GM19035 (cell line): Measurements from ENCODE around the gene CARD19.
A peak's percentile ranks its signal among the peaks of the same experiment; 100 is the strongest.

ENCODE experiments used
- ATAC-seq: cut with Tn5 transposase; IDR thresholded peaks from one replicate; pipeline ENCODE4 v1.9.1; 2021; ENCODE audit not compliant: unreplicated experiment

CARD19 gene

DNA sequence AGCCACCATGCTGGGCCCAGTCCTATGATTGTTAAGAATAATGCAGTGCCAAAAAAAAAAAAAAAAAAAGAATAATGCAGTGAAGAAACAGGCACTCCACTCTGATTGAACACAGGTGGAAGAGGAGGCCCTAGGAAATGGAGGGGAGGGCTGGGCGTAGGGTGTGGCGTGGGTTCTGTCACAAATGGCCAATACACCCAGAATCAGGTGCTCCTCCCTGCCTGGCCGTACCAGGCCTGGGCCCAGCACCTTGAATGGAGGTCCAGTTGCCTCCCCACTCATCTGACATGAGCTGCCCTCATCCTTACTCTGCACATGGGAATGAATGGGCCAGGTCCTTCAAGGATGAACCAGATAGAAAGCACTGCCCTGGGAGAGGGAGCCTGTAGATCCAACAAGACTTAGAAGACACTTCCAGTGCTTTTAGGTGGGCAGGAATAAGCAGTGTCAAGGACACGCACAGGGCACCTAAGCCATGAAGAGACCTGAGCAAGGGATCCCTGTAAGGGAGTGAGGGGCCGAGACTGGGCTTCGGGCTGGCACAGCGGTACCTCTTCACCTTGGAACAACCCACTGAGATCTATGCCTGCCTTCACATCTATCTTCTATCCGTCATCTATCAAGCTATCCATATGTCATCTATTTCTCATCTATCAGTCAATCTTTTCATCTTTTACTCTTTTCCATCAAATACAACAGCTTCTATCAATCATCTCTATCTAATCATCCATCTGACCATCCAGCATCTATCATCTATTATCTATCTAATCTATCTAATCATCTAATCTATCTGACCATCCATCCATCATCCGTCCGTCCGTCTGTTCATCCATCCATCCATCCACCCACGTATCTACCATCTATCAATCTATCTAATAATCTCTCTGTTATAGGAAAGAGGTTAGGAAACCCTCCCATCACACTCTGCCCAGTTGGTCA, 22.2 kb downstream of the CARD19 start:
- ATAC-seq = no peak

DNA sequence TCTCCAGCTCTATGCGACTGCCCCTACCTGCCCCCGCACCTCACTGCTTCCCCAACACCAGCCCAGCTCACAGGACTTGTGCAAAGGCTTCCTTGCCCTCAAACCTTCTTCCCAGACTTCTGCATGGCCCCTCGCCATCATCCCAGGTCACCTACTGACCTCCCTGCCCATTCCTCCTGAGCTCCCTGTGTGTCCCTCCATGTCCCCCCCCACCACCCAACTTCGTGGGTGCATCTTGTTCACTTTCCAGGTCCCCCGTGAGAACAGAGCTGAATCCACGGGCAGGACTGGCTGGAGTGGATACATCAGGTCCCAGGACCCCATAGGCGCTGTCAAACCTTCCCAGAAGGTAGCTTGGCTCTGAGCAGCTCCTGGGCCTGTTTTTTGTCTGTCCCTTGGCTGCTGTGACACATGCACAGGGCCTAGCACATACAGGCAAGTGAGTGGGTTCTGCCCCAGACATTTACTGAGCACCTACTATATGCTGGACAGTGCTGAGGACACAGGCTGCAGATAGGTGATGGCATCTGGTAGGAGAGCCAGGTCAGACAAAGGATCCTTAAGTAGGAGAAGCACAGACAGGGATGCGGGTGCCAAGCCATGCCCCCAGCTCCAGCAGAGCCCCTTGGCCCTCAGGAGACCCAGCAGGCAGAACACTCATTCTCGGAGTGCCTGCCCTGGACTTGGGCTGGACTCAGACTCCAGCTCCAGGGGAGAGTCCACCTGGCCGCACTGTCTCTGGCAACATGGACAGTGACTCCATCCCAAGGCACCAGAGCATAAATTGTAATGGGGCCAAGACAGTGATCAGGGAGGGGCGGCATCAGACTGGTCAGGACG, 23.1 kb downstream of the CARD19 start:
- ATAC-seq = no peak

DNA sequence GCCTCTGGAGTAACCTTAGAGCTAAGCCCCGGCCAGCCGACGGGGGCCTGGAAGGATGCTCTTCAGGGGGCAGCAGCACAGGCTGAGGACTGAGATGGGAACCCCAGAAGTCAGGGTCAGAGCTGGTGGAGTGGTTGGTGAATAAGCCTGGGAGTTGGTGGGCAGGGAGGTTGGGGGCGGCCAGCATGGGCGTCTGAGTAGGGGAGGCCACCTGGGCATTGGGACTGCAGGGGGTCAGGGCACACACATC, 23.6 kb downstream of the CARD19 start:
- ATAC-seq = no peak

DNA sequence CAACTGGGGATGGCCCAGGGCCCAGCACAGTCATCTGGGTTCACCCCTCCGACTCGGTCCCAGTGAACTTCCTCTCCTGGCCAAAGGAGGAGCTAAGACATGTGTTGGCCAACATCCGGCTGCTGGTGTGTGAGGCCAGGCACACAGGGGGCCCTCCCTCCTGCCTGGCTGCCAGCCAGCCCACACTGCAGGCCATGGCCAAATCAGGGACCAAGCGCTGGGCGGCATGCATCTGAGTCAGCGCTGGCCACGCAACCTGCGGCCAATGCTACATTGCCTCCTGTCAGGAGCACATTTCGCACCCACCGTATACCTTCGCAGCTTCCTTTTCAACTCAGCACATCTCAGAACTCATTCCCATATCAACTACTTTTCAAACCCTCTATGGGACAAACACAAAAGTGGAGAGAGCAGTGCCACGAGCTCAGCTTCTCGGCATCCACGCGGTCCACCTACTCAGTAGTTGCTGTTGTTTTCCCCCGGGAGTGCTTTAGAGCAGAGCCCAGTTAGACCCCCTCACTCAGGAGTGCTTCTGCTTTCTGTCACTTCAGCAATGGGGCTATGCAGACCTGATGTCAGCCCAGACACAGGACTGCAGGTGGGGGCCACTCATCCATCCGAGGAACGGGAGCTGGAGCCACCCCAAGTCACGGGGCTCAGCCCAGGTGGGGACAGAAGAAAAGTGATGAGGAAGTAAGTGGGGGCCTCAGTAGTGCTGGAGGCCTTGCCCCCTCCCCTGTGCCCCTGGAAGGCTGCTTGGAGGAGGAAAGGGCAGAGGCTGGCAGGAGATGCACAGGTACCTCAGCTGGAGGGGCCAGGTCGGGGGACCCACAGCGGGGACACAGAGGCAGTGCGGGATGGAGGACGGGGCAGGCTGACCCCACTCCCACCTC, 24.2 kb downstream of the CARD19 start:
- ATAC-seq = peak; percentile 74

DNA sequence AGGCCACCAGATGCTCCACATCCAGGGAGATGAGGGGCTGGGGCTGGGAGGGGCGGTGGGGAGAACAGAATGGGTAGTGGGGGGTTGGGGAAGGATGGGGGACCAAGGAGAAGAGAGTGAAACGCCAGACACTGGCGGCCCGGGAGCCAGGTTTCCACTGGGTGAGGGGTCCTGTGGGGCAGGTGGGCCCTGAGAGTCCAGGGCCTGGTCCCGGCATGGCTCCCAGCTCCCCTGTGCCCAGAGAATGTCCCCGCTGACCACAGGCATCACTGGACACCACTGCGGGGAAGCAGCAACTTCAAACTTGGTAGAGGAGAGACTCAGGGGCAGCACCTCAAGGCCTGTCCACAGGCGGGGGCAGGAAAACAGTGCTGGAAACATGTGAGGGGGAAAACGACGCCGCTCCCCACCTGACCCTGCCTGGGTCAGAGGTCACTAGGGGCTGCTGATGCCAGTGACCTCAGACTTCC, 24.9 kb downstream of the CARD19 start:
- no peak for ATAC-seq

DNA sequence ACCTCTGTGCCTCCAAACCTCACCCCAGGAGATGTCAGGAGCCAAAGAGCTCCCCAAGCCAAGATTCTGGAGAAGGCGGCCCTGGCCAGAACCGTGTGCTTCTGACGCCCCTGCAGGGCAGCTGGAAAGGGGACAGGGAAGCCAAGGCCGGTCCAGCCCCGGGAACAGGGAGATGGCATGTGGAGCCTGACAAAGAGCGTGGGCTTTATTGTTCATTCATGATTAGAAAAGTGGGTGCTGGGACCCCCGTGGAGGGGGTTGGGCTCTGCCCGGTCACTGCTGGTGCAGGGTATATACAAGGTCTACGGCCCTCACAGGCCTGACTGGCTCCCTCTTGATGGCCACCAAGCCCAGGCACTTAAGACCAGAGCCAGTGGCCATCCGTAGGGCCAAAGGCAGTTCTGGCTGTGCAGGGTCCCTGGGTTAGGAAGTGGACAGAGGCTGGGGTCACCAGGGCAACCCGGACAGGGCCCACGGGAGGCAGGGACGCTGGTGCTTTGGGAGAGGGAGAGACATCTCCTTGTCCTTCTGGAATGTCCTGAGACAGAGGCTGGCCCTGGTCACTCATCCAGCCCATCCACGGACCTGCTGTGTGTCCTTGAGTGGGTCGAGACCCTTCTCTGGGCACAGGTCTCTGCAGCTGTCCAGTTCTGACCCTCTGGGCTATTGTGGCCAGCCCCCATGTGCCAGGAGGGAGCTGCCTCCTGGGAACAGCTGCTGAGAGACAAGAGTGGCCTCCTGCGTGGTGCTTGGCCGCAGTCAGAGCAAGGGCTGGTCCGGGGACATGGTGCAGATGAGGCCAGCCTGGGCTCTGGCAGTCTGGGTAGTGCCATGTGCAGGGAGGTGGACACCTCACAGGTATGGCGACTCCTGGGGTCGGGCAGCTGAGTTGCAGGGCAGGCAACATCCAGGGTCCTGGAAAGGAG, 25.6 kb downstream of the CARD19 start:
- no peak for ATAC-seq

DNA sequence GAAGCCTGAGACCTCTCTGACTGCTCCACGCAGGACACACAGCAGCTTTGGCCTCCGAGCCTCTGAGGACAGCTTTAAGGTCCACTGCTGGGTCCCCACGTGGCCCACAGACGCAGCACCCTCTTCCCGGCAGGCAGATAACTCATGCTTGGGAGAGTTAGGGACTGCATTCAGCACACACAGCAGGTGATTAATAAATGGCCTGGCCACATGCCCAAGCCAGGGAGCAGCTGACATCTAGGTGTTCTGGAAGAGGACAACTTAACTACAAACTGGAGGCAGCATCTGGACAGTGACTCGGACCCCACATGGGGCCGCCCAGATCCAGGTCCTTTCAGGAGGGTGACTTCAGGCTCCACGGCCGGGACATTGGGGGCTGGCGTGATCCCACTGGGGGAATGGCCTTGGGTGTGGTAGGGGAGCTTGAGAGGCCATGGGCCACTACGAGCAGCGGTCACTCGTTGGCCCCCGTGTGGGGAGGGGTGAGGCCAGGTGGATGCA, 26.8 kb downstream of the CARD19 start:
- no peak for ATAC-seq

DNA sequence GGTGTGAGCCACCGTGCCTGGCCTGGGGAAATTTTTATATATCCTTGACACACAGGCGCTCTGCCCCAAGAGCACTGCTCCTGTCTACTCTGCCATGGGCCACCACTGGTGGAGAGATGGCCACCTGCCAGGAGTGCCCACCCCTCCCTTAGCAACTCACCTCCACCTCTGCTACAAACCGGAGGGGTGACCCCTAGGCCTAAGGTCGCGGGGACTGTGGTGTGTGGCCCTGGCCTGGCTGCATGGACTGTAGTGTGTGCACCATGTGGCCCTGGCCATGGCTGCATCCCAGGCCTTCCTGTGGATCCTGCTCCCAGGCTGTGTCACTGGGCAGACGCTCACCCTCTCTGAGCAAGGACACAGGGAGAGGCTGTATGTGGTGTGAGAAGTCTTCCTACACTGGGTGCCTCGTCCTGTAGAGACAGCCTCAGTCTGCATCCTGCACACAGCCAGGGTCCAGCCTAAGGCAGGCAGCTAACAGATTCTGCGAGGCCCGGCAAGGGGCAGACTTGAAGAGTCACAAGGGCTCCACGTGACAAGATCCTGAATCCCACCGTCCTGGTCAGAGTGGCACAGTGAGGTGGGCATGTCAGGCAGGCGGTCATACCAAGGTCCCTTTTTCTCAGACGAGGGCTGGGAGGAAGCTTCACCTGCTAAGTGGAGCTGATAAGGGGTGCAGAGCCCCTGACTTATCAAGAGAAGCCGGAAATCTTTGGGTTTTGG, 27.7 kb downstream of the CARD19 start:
- ATAC-seq = no peak

DNA sequence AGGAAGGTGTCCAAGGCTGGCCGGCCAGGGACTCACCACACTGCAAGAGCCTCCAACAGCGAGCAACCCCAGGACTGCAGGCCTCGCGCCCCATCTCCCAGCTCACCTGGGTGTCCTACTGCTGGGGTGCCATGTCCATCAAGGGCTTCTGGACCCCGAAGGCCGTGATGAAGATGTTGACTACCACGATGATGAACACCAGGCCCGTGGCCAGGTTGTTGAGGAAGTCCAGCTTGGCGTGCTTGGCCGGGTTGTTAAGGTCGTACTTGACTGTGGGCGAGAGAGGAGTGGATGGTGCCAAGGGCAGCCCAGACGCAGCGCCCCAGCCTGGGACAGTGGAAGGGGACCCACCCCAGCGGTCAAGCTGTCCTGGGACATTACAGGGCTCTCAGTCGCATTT, 28.8 kb downstream of the CARD19 start:
- ATAC-seq = no peak

DNA sequence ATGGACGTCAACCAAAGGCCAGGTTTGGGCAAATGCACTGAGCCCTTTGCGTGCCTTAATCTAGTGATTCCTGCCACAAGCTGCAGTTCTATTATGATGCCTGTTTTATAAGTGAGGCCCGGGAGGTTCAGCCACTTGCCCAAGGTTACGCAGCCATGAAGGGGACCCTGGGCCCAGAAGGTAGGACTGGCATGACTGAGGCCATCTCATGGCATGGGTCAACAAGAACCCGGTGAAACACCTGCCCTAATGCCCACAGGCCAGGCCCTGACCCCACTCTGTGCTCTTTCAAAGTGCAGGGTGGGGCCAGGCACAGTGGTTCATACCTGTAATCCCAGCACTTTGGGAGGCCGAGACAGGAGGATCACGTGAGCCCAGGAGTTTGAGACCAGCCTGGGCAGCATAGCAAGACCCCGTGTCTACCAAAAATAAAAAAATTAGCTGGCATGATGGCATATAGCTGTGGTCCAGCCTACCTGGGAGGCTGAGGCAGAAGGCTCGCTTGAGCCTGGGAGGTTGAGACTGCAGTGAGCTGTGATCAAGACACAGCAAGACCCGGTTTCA, 29.4 kb downstream of the CARD19 start:
- ATAC-seq = no peak

DNA sequence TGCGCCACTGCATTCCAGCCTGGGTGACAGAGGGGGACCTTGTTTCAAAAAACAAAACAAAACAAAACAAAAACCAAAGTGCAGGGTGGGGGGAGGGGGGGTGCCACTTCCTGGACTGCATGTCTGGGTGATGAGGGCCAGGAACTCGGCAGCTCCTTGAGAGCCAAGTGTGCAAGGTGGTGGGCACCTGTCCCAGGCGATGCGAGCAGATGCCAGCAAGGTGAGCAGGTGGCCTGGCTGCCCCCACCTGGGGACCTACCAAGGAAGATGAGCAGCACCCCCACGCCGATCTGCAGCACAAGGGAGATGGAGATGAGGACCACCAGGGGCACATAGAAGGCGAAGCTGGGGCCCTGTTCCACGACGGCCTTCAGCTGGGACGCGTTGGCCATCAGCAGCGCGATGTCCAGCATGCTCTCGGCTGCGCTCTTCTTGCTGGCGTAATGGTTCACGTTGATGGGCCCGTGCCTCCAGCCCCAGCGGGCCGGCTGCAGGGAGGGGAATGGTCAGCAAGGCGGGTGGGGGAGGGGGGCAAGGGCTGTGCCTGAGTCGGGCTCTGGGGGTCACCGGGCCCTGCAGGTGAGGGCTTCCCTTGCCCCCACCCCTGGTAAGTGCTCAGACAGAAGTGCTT, 30.2 kb downstream of the CARD19 start:
- ATAC-seq = no peak

DNA sequence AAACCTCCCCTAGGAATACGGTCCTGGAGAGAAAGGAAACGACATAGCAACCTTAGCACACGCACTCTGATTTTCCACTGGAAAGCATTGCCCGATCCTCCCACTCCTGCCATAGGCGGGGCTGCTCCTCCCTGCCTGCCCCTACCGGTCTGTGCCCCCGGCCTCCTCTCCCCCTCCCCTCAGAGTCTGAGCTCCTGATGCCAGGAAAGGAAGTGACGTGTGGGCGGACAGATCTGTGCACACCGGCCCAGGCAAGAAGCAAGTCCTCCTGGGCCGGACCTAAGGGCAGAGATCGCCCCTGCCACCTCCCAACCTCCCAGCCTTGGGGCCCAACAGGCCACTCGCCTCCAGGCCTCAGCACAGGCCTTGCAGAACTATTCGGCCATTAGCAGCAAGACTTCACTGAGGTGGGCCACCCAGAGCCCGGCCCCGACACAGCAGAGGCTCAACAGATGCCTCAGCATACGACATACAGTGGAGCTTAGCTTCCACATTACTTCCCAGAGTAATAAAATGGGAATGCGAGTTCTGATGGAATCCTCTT, 30.9 kb downstream of the CARD19 start:
- ATAC-seq = no peak

DNA sequence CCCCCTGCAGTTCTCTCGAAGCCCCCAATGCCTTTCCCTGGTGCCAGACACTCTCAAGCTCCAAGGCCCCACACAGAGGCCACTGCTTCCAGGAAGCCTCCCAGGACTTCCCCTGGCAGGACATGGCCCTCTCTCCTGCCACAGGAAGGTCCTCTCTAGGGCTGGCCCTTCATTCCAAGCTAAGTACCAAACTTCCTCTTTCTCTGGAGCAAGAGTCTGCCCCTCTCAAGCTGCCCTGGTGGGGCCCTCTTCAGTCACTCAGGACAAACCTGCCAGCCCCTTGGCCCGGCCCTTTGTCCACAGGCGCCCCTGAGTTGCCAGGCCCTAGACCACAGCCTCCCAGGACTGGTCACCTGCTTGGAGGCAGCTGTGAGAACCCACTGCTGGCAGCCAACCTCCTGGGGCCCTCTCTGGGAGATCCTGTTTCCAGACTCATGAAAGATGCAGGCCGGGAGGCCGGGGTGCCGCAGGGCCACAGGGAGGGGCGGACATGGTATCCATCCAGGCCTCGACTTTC, 31.4 kb downstream of the CARD19 start:
- ATAC-seq = no peak

DNA sequence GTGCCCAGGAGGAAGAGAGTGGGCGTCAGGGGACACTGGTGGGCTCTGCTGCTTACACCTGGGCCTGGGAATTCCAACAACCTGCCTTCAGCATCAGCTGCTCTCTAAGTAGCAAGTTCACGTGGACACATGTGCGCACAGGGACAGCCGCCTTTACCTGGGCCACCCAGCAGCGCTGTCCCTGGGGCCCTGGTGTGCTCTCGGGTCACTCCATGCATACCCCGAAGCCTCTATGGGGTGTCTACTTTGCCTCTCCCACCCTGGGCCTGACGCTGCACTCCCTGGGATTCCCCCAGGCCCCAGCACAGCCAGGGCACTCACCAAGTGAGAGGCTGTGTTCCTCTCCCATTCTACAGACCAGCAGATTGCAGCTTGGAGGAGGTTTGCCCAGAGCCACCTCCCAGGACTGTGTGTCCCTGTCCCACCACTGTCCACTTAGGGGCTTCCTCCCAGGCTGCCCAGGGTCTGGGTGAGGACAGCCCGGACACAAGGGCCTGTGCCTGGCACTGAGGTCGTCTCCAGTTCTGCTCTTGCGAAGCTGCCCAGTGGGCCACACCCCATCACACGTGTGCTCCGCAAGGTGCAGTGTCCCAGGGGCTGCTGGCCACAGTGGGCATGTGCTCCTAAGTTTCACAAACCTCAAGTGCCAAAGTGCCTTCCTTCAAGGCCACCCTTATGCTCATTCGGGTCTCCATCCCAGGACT, 32.1 kb downstream of the CARD19 start:
- ATAC-seq = no peak

DNA sequence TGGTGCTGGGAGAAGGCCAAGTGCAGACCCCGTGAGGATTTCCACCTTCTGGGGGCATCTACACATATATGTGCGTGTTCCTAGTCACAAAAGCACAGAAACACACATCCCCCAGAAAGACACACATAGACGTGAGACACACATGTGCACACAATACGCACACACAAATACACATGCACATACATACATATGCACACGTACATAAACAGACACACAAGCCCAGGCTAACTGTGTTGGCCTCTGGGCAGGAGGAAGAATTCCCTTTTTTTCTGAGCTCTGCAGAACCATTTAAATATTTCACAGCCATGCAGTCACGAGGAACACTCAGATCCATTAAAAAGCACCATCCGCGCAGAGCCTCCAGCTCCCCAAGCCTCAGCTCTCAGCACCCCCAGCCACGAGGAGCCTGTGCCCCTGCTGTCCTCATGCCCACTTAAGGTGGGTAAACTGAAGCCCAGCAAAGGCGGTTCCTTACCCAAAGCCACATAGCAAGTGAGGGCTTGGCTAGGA, 32.8 kb downstream of the CARD19 start:
- ATAC-seq = no peak

DNA sequence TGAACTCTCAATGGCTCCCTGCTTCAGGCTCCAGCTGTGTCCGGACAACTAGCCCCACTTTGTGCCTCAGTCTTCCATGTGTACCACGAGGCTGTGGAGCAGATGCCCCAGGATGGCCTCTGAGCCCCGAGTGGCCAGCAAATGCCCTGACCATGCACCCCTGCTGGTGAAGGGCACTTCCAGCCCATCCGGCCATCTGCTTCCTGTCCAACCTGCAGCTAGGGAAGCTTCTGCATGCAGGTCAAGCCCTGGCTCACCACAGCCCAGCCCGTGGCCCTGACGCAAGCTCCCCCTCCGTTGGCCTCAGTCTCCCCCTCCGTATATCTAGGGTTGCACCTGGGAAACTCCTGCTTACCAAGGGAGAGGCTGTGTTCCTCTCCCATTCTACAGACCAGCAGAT, 33.3 kb downstream of the CARD19 start:
- ATAC-seq = no peak
